Measurements from ENCODE around the gene LRRC43. TPM values are rescaled to one million over a fixed set of nuclear protein-coding genes. Genes with fewer than 3 reads are reported as not detected.
A peak's percentile ranks its signal among the peaks of the same experiment; 100 is the strongest.
"Not testable (repeated sequence)": the region's sequence is repeated elsewhere in the genome, so short reads cannot be mapped to it uniquely, and the experiment has no call there.

The LRRC43 gene
- total RNA-seq, 4 donors from 2014 or later, result 2.4 to 3.3 TPM; not detected in 2

GRCh38 chr12:122199484-122200355 lies 16.8 kb downstream of the LRRC43 start:
- Histone ChIP-seq H3K4me1 (peaks cover 0 to 12% of the 10 kb centered on the region in 2 donors), H3K36me3 (no peaks in the 10 kb centered on the region), H3K9me3 (no peaks in the 10 kb centered on the region), H3K27me3 (peaks cover 11 to 22% of the 10 kb centered on the region in 2 donors), H3K4me3 (no peak overlapping the region), H3K27ac (no peak overlapping the region)
- no peak for DNase-seq
- TF ChIP-seq POLR2A (IDR thresholded peaks at IDR 0.05), result no peak
- TF ChIP-seq CTCF (IDR thresholded peaks at IDR 0.05), result no peak
- intact Hi-C loops (cut with DNase I; ENCODE audit: low total_unique reads), result no loop called here

- Histone ChIP-seq H3K4me1 (peaks cover 0 to 12% of the 10 kb centered on the region in 2 donors), H3K9me3 (no peaks in the 10 kb centered on the region), H3K27me3 (peaks cover 15 to 24% of the 10 kb centered on the region in 2 donors), H3K27ac (no peak overlapping the region), H3K4me3 (no peak overlapping the region), H3K36me3 (no peaks in the 10 kb centered on the region)
- intact Hi-C loops (cut with DNase I; ENCODE audit: low total_unique reads), result no loop called here
- no peak for DNase-seq
- TF ChIP-seq CTCF (IDR thresholded peaks at IDR 0.05), result no peak
- no peak for TF ChIP-seq POLR2A (IDR thresholded peaks at IDR 0.05)
Measured at GRCh38 chr12:122200541-122201175, 17.7 kb downstream of the LRRC43 start.

- H3K4me3 ChIP-seq, result no peak overlapping the region
Measured at GRCh38 chr12:122201381-122201780, 18.5 kb downstream of the LRRC43 start.

GRCh38 chr12:122202017-122202416 lies 19.1 kb downstream of the LRRC43 start:
- Histone ChIP-seq H3K27ac (no peak overlapping the region), H3K4me1 (peaks cover 0 to 12% of the 10 kb centered on the region in 2 donors), H3K4me3 (no peak overlapping the region), H3K27me3 (peaks cover 15 to 24% of the 10 kb centered on the region in 2 donors), H3K36me3 (no peaks in the 10 kb centered on the region), H3K9me3 (no peaks in the 10 kb centered on the region)
- TF ChIP-seq POLR2A (IDR thresholded peaks at IDR 0.05) (no peak), CTCF (IDR thresholded peaks at IDR 0.05) (no peak)
- DNase-seq, result no peak
- intact Hi-C loops (cut with DNase I; ENCODE audit: low total_unique reads), result no loop called here

More at GRCh38 chr12:122201381-122201780, 18.5 kb downstream of the LRRC43 start:
- Histone ChIP-seq H3K27me3 (peaks cover 15 to 24% of the 10 kb centered on the region in 2 donors), H3K27ac (no peak overlapping the region), H3K9me3 (no peaks in the 10 kb centered on the region), H3K36me3 (no peaks in the 10 kb centered on the region), H3K4me1 (peaks cover 0 to 12% of the 10 kb centered on the region in 2 donors)
- DNase-seq, result no peak
- intact Hi-C loops (cut with DNase I; ENCODE audit: low total_unique reads), result no loop called here
- TF ChIP-seq CTCF (IDR thresholded peaks at IDR 0.05) (no peak), POLR2A (IDR thresholded peaks at IDR 0.05) (no peak)

- H3K36me3 ChIP-seq; H3K27ac ChIP-seq; DNase-seq; intact Hi-C loops (cut with DNase I; ENCODE audit: low total_unique reads); H3K9me3 ChIP-seq: not testable (repeated sequence)
- peaks cover 0 to 12% of the 10 kb centered on the region in 2 donors for H3K4me1 ChIP-seq
- peak overlapping the region; percentile 11 to 44 for H3K4me3 ChIP-seq
- H3K27me3 ChIP-seq, result peaks cover 15 to 24% of the 10 kb centered on the region in 2 donors
Measured at GRCh38 chr12:122202811-122203210, 19.9 kb downstream of the LRRC43 start.

Measured in uterus (tissue), 4 donors.